Measurements from ENCODE around the gene OLA1. TPM values are rescaled to one million over a fixed set of nuclear protein-coding genes. Genes with fewer than 3 reads are reported as not detected.

The OLA1 gene
- total RNA-seq, 1 experiment from 2014 or later, result 109 TPM

- TF ChIP-seq, protein P1, sequence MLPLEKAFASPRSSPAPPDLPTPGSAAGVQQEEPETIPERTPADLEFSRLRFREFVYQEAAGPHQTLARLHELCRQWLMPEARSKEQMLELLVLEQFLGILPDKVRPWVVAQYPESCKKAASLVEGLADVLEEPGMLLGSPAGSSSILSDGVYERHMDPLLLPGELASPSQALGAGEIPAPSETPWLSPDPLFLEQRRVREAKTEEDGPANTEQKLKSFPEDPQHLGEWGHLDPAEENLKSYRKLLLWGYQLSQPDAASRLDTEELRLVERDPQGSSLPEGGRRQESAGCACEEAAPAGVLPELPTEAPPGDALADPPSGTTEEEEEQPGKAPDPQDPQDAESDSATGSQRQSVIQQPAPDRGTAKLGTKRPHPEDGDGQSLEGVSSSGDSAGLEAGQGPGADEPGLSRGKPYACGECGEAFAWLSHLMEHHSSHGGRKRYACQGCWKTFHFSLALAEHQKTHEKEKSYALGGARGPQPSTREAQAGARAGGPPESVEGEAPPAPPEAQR (CRISPR knock-in tag; IDR thresholded peaks at IDR 0.05), result no peak
- TF ChIP-seq ATF6 (CRISPR knock-in tag; IDR thresholded peaks at IDR 0.05), result no peak
- TF ChIP-seq ZNF396 (CRISPR knock-in tag; IDR thresholded peaks at IDR 0.05; ENCODE audit: borderline replicate concordance), result no peak
- TF ChIP-seq, protein P2, sequence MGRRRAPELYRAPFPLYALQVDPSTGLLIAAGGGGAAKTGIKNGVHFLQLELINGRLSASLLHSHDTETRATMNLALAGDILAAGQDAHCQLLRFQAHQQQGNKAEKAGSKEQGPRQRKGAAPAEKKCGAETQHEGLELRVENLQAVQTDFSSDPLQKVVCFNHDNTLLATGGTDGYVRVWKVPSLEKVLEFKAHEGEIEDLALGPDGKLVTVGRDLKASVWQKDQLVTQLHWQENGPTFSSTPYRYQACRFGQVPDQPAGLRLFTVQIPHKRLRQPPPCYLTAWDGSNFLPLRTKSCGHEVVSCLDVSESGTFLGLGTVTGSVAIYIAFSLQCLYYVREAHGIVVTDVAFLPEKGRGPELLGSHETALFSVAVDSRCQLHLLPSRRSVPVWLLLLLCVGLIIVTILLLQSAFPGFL (CRISPR knock-in tag; IDR thresholded peaks at IDR 0.05; ENCODE audit: borderline replicate concordance), result no peak
- no peak for TF ChIP-seq ZNF232 (CRISPR knock-in tag; IDR thresholded peaks at IDR 0.05)
- no peak for TF ChIP-seq ZNF317 (CRISPR knock-in tag; IDR thresholded peaks at IDR 0.05; ENCODE audit: borderline replicate concordance, low read depth)
- TF ChIP-seq SOX15 (CRISPR knock-in tag; IDR thresholded peaks at IDR 0.05), result no peak
- no peak for TF ChIP-seq ATF1 (CRISPR knock-in tag; IDR thresholded peaks at IDR 0.05)
- no peak for TF ChIP-seq GTF2I (CRISPR knock-in tag; conservative IDR thresholded peaks at IDR 0.05)
- TF ChIP-seq AFF4 (CRISPR knock-in tag; IDR thresholded peaks at IDR 0.05; ENCODE audit: borderline replicate concordance), result no peak
- no peak for TF ChIP-seq ZNF219 (CRISPR knock-in tag; IDR thresholded peaks at IDR 0.05; ENCODE audit: borderline replicate concordance)
- TF ChIP-seq, protein P3, sequence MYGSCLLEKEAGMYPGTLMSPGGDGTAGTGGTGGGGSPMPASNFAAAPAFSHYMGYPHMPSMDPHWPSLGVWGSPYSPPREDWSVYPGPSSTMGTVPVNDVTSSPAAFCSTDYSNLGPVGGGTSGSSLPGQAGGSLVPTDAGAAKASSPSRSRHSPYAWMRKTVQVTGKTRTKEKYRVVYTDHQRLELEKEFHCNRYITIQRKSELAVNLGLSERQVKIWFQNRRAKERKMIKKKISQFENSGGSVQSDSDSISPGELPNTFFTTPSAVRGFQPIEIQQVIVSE (CRISPR knock-in tag; IDR thresholded peaks at IDR 0.05; ENCODE audit: borderline replicate concordance), result no peak
- no peak for TF ChIP-seq IRF1 (CRISPR knock-in tag; IDR thresholded peaks at IDR 0.05)
- TF ChIP-seq, protein P4, sequence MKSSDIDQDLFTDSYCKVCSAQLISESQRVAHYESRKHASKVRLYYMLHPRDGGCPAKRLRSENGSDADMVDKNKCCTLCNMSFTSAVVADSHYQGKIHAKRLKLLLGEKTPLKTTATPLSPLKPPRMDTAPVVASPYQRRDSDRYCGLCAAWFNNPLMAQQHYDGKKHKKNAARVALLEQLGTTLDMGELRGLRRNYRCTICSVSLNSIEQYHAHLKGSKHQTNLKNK (CRISPR knock-in tag; IDR thresholded peaks at IDR 0.05), result no peak
- TF ChIP-seq FOXP1 (CRISPR knock-in tag; IDR thresholded peaks at IDR 0.05; ENCODE audit: borderline replicate concordance), result no peak
- TF ChIP-seq, protein P5, sequence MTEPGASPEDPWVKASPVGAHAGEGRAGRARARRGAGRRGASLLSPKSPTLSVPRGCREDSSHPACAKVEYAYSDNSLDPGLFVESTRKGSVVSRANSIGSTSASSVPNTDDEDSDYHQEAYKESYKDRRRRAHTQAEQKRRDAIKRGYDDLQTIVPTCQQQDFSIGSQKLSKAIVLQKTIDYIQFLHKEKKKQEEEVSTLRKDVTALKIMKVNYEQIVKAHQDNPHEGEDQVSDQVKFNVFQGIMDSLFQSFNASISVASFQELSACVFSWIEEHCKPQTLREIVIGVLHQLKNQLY (CRISPR knock-in tag; IDR thresholded peaks at IDR 0.05), result no peak
- DNase-seq (ENCODE audit: low spot score) (no peak), ATAC-seq (no peak)
- Mint-ChIP-seq H3K4me1 (peaks cover 31% of the 10 kb centered on the region), H3K9me3 (peaks cover 16% of the 10 kb centered on the region), H3K27me3 (ENCODE audit: low read depth) (no peaks in the 10 kb centered on the region; the same call in 1 of the 2 replicates), H3K36me3 (peaks cover 7% of the 10 kb centered on the region), H3K4me3 (no peak overlapping the region), H3K27ac (no peak overlapping the region)
- ChIA-PET POLR2A (no interaction called here), CTCF (interaction anchor here (0.8 to 1.2 kb wide), 4 partner anchors 8 to 407 kb away, joined by 3 to 6 read pairs (median 3); no protein-coding TSS in a partner anchor)
These were observed 200.1 kb downstream of the OLA1 start for GRCh38 chr2:174048243-174048642.

All from WTC11 (cell line).